OCI-LY7 (cell line): ENCODE data around the gene SLC45A3. TPM values are rescaled to one million over a fixed set of nuclear protein-coding genes. Genes with fewer than 3 reads are reported as not detected.

Experiments used
- BruUV-seq: library from RNA; stranded (reverse); fragments of 400-500 nt; replicated peaks from 2 replicates; lab custom pipeline; 2021; lab: Mats Ljungman, UMichigan
- CTCF ChIA-PET: fragments of 300-600 bp; sonication (Branson Sonifier 250); formaldehyde crosslinking; loops from one replicate; lab custom pipeline; 2022; ENCODE audit warnings: antibody characterized with exemption; ENCODE audit not compliant: unreplicated experiment; lab: Charles Lee
- POLR2A ChIA-PET: fragments of 300-600 bp; sonication (Branson Sonifier 250); formaldehyde crosslinking; loops from one replicate; lab custom pipeline; 2022; ENCODE audit warnings: antibody characterized with exemption; lab: Charles Lee
- DNase-seq: peaks from one replicate; pipeline ENCODE4 v3.0.0-alpha.2; 2015; ENCODE audit warnings: low spot score
- H2AFZ ChIP-seq: fragments of 200-600 bp; sonication (generic), shearing (Covaris generic); 2 replicates; pipeline ENCODE4 v1.6.1; 2014; ENCODE audit warnings: mild to moderate bottlenecking, antibody characterized with exemption, low read length, moderate library complexity
- H3K27ac ChIP-seq: fragments of 200-600 bp; sonication (generic); 2 replicates; pipeline ENCODE4 v1.5.1; 2014; ENCODE audit warnings: mixed run types, low read depth, mild to moderate bottlenecking, moderate library complexity, low read length, inconsistent platforms; ENCODE audit not compliant: poor library complexity, severe bottlenecking
- H3K36me3 ChIP-seq: fragments of 200-600 bp; sonication (generic); 2 replicates; pipeline ENCODE4 v1.6.1; 2014; ENCODE audit warnings: mild to moderate bottlenecking, antibody characterized with exemption, low read length, moderate library complexity, mixed read lengths; ENCODE audit not compliant: insufficient read depth
- H3K4me1 ChIP-seq: fragments of 200-600 bp; sonication (generic); 2 replicates; pipeline ENCODE4 v1.5.1; 2014; ENCODE audit warnings: mild to moderate bottlenecking, low read length; ENCODE audit not compliant: insufficient read depth, poor library complexity, severe bottlenecking
- H3K4me2 ChIP-seq: fragments of 200-600 bp; sonication (generic); 2 replicates; pipeline ENCODE4 v1.6.1; 2014; ENCODE audit warnings: mild to moderate bottlenecking, low read length
- H3K4me3 ChIP-seq: fragments of 200-600 bp; sonication (generic); 2 replicates; pipeline ENCODE4 v1.5.1; 2014; ENCODE audit warnings: mild to moderate bottlenecking, low read depth, low read length; ENCODE audit not compliant: poor library complexity, severe bottlenecking
- H3K79me2 ChIP-seq: fragments of 200-600 bp; sonication (generic); 2 replicates; pipeline ENCODE4 v1.6.1; 2016; ENCODE audit warnings: low read depth, mild to moderate bottlenecking, low read length, moderate library complexity, mixed read lengths; ENCODE audit not compliant: insufficient read depth
- H3K9me2 ChIP-seq: fragments of 200-600 bp; sonication (generic); 2 replicates; pipeline ENCODE4 v1.6.1; 2016; ENCODE audit warnings: mild to moderate bottlenecking, low read length, mixed read lengths; ENCODE audit not compliant: insufficient read depth
- H3K9me3 ChIP-seq: fragments of 200-600 bp; sonication (generic); 2 replicates; pipeline ENCODE4 v1.6.1; 2014; ENCODE audit warnings: mild to moderate bottlenecking, mixed run types, low read length, mixed read lengths
- H4K20me1 ChIP-seq: fragments of 200-600 bp; sonication (generic); 2 replicates; pipeline ENCODE4 v1.6.1; 2014; ENCODE audit warnings: mild to moderate bottlenecking, antibody characterized with exemption, low read length, moderate library complexity, mixed read lengths; ENCODE audit not compliant: insufficient read depth
- CTCF ChIP-seq: fragments of 200-600 bp; sonication (generic); conservative IDR thresholded peaks from 2 replicates; pipeline ENCODE4 v1.5.1; 2014; ENCODE audit warnings: mild to moderate bottlenecking, antibody characterized with exemption, low read length, moderate library complexity, mixed read lengths
- EZH2phosphoT487 ChIP-seq: fragments of 200-600 bp; sonication (generic); IDR thresholded peaks from 2 replicates; pipeline ENCODE4 v1.6.1; 2018; ENCODE audit warnings: low read depth, borderline replicate concordance, mild to moderate bottlenecking, mixed run types, antibody characterized with exemption, low read length, moderate library complexity, mixed read lengths
- intact Hi-C: fragments of 100-400 bp; cut with micrococcal nuclease; formaldehyde crosslinking; loops from one replicate; pipeline ENCODE4 v1.10.0; 2022; ENCODE audit not compliant: unreplicated experiment
- total RNA-seq, 2 experiments: library from RNA; depleted of rRNA in 1 of 2; stranded (reverse); fragments of >200 nt in 1 of 2; shearing (Covaris generic) in 1 of 2; gene quantifications; 2 replicates each; pipeline ENCODE4 v1.2.3, GENCODE V29; 2014 to 2022

Gene SLC45A3
- total RNA-seq, 2 experiments from 2014 or later = 2.4 to 5.3 TPM

GRCh38 chr1:205665201-205666045, 14.9 kb downstream of the SLC45A3 start:
- no peaks in the 10 kb centered on the region for H3K9me2 ChIP-seq
- peak overlapping the region; percentile 81 for H3K27ac ChIP-seq
- H4K20me1 ChIP-seq = no peaks in the 10 kb centered on the region
- peak; percentile 86 for DNase-seq
- peaks cover 69% of the 10 kb centered on the region for H3K4me1 ChIP-seq
- H2AFZ ChIP-seq = peak overlapping the region; percentile 73
- TF ChIP-seq EZH2phosphoT487 (no peak), CTCF (no peak)
- ChIA-PET CTCF (no interaction called here), POLR2A (interaction anchor here (0.6 to 2.3 kb wide), 8 partner anchors 12 to 947 kb away, joined by 3 to 7 read pairs (median 4); no protein-coding TSS in a partner anchor)
- BruUV-seq = TSS peak; percentile 50
- no peaks in the 10 kb centered on the region for H3K79me2 ChIP-seq
- peak overlapping the region; percentile 76 for H3K4me2 ChIP-seq
- H3K36me3 ChIP-seq = no peaks in the 10 kb centered on the region
- peak overlapping the region; percentile 50 for H3K4me3 ChIP-seq
- H3K9me3 ChIP-seq = no peaks in the 10 kb centered on the region
- intact Hi-C loops = loop anchor here (5.0 kb wide), 2 partner anchors 387 to 807 kb away; partner anchors contain the start of genes IKBKE and RHEX

GRCh38 chr1:205664399-205665017, 15.8 kb downstream of the SLC45A3 start:
- peak overlapping the region; percentile 50 for H3K4me3 ChIP-seq
- intact Hi-C loops = loop anchor here (5.0 kb wide), 2 partner anchors 388 to 808 kb away; partner anchors contain the start of genes IKBKE and RHEX
- ChIA-PET CTCF (interaction anchor here (0.6 to 1.5 kb wide), 3 partner anchors 47 to 372 kb away, joined by 3 to 7 read pairs (median 6); no protein-coding TSS in a partner anchor), POLR2A (interaction anchor here (0.7 to 1.2 kb wide), 4 partner anchors 11 to 71 kb away, joined by 3 to 7 read pairs (median 3); no protein-coding TSS in a partner anchor)
- no peak for TF ChIP-seq CTCF
- TF ChIP-seq EZH2phosphoT487 = no peak
- no peaks in the 10 kb centered on the region for H3K9me2 ChIP-seq
- no peaks in the 10 kb centered on the region for H4K20me1 ChIP-seq
- no TSS peak for BruUV-seq
- H3K79me2 ChIP-seq = no peaks in the 10 kb centered on the region
- DNase-seq = peak; percentile 43
- peaks cover 67% of the 10 kb centered on the region for H3K4me1 ChIP-seq
- H3K9me3 ChIP-seq = no peaks in the 10 kb centered on the region
- peak overlapping the region; percentile 76 for H3K4me2 ChIP-seq
- peak overlapping the region; percentile 73 for H2AFZ ChIP-seq
- H3K27ac ChIP-seq = peak overlapping the region; percentile 81
- H3K36me3 ChIP-seq = no peaks in the 10 kb centered on the region
